ENCODE measurements around the gene AGAP1. TPM values are rescaled to one million over a fixed set of nuclear protein-coding genes. Genes with fewer than 3 reads are reported as not detected.

The AGAP1 gene
- total RNA-seq, 1 experiment from 2014 or later = 56.4 TPM

GRCh38 chr2:235515821-235516220 is 22.0 kb downstream of the AGAP1 start:
- intact Hi-C loops (cut with micrococcal nuclease; ENCODE audit: unreplicated experiment) = no loop called here
- Mint-ChIP-seq H3K27ac (ENCODE audit: unreplicated experiment) (no peak overlapping the region), H3K36me3 (ENCODE audit: insufficient read depth, unreplicated experiment) (no peaks in the 10 kb centered on the region), H3K4me3 (ENCODE audit: low read depth, unreplicated experiment) (no peak overlapping the region), H3K9me3 (ENCODE audit: low read depth, unreplicated experiment) (no peaks in the 10 kb centered on the region), H3K27me3 (ENCODE audit: unreplicated experiment) (no peaks in the 10 kb centered on the region), H3K4me1 (ENCODE audit: low read depth, unreplicated experiment) (peaks cover 30% of the 10 kb centered on the region)
- DNase-seq = no peak
- no TSS peak for BruUV-seq (replicated peaks)
- TF ChIP-seq, protein P1, sequence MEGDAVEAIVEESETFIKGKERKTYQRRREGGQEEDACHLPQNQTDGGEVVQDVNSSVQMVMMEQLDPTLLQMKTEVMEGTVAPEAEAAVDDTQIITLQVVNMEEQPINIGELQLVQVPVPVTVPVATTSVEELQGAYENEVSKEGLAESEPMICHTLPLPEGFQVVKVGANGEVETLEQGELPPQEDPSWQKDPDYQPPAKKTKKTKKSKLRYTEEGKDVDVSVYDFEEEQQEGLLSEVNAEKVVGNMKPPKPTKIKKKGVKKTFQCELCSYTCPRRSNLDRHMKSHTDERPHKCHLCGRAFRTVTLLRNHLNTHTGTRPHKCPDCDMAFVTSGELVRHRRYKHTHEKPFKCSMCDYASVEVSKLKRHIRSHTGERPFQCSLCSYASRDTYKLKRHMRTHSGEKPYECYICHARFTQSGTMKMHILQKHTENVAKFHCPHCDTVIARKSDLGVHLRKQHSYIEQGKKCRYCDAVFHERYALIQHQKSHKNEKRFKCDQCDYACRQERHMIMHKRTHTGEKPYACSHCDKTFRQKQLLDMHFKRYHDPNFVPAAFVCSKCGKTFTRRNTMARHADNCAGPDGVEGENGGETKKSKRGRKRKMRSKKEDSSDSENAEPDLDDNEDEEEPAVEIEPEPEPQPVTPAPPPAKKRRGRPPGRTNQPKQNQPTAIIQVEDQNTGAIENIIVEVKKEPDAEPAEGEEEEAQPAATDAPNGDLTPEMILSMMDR (IDR thresholded peaks at IDR 0.05; ENCODE audit: unreplicated experiment) = no peak
- CTCF ChIA-PET = no interaction called here

- Mint-ChIP-seq H3K9me3 (ENCODE audit: low read depth, unreplicated experiment) (no peaks in the 10 kb centered on the region), H3K4me3 (ENCODE audit: low read depth, unreplicated experiment) (no peak overlapping the region), H3K36me3 (ENCODE audit: insufficient read depth, unreplicated experiment) (no peaks in the 10 kb centered on the region), H3K27me3 (ENCODE audit: unreplicated experiment) (no peaks in the 10 kb centered on the region), H3K4me1 (ENCODE audit: low read depth, unreplicated experiment) (peaks cover 27% of the 10 kb centered on the region), H3K27ac (ENCODE audit: unreplicated experiment) (no peak overlapping the region)
- intact Hi-C loops (cut with micrococcal nuclease; ENCODE audit: unreplicated experiment) = no loop called here
- no peak for DNase-seq
- TF ChIP-seq, protein P1 (IDR thresholded peaks at IDR 0.05; ENCODE audit: unreplicated experiment) = no peak
- CTCF ChIA-PET = no interaction called here
- BruUV-seq (replicated peaks) = no TSS peak
These were observed 22.4 kb downstream of the AGAP1 start for GRCh38 chr2:235516257-235516656.

DNA sequence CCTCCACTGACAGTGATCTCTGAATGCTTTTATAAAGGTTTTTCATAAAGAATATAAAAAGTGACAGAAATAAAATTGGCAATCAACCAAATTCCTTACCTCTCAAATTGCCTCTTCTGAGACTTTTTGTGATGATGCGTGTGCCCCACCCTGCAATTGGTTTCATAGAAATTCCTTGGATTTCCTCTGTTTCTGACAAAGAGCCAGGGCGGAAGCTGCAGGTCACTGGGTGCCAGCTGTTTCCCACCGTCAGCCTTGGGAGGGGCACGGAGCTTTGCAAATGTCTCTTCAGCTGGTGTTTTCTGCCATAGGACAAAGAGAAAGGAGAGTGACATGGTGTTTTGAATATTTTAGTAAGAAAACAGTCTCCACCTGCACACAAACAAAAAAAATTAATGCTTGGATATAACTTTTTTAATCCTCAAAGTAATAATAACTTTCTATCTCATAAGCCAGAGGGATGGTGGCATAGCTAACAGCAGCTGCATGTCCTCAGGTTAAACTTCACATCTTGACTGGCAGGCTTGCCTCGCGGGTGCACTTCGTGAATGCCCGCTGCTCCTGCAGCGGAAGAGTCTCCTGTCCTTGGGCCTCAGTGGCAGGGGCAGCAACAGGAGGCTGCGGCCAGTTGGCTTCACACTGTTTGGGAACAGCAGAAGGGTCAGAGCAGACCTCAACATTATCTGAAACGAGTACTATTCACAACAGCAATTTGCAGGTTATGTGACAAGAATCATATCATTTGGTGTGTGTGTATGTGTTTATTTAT is 24.7 kb downstream of the AGAP1 start:
- Mint-ChIP-seq H3K27ac (ENCODE audit: unreplicated experiment) (no peak overlapping the region), H3K9me3 (ENCODE audit: low read depth, unreplicated experiment) (no peaks in the 10 kb centered on the region), H3K4me3 (ENCODE audit: low read depth, unreplicated experiment) (no peak overlapping the region), H3K36me3 (ENCODE audit: insufficient read depth, unreplicated experiment) (no peaks in the 10 kb centered on the region), H3K27me3 (ENCODE audit: unreplicated experiment) (no peaks in the 10 kb centered on the region), H3K4me1 (ENCODE audit: low read depth, unreplicated experiment) (peaks cover 37% of the 10 kb centered on the region)
- intact Hi-C loops (cut with micrococcal nuclease; ENCODE audit: unreplicated experiment) = no loop called here
- DNase-seq = no peak
- no TSS peak for BruUV-seq (replicated peaks)
- TF ChIP-seq, protein P1 (IDR thresholded peaks at IDR 0.05; ENCODE audit: unreplicated experiment) = no peak
- CTCF ChIA-PET = interaction anchor here (0.7 to 1.0 kb wide), 2 partner anchors 60 to 155 kb away, joined by 3 to 6 read pairs; no protein-coding TSS in a partner anchor

- no TSS peak for BruUV-seq (replicated peaks)
These were observed 26.9 kb downstream of the AGAP1 start for GRCh38 chr2:235520787-235521186.

More at GRCh38 chr2:235520787-235521186, 26.9 kb downstream of the AGAP1 start:
- intact Hi-C loops (cut with micrococcal nuclease; ENCODE audit: unreplicated experiment) = no loop called here
- Mint-ChIP-seq H3K36me3 (ENCODE audit: insufficient read depth, unreplicated experiment) (no peaks in the 10 kb centered on the region), H3K27ac (ENCODE audit: unreplicated experiment) (no peak overlapping the region), H3K9me3 (ENCODE audit: low read depth, unreplicated experiment) (no peaks in the 10 kb centered on the region), H3K4me3 (ENCODE audit: low read depth, unreplicated experiment) (no peak overlapping the region), H3K4me1 (ENCODE audit: low read depth, unreplicated experiment) (peaks cover 25% of the 10 kb centered on the region), H3K27me3 (ENCODE audit: unreplicated experiment) (no peaks in the 10 kb centered on the region)
- TF ChIP-seq, protein P1 (IDR thresholded peaks at IDR 0.05; ENCODE audit: unreplicated experiment) = no peak
- CTCF ChIA-PET = no interaction called here
- DNase-seq = no peak

Data from Calu3 (cell line).